Measurements from ENCODE around the gene SDR9C7.
"Not testable (repeated sequence)": the region's sequence is repeated elsewhere in the genome, so short reads cannot be mapped to it uniquely, and the experiment has no call there.

The SDR9C7 gene

GRCh38 chr12:56909403-56909802 lies 24.8 kb downstream of the SDR9C7 start:
- not testable (repeated sequence) for DNase-seq

- DNase-seq, result no peak
These were observed 26.1 kb downstream of the SDR9C7 start for GRCh38 chr12:56908136-56908535.

- DNase-seq, result no peak
These were observed 28.4 kb downstream of the SDR9C7 start for GRCh38 chr12:56905852-56906251.

- DNase-seq, result no peak
These were observed 30.8 kb downstream of the SDR9C7 start for GRCh38 chr12:56903374-56903773.

GRCh38 chr12:56901313-56901712 lies 32.9 kb downstream of the SDR9C7 start:
- DNase-seq, result not testable (repeated sequence)

GRCh38 chr12:56900583-56900982 lies 33.6 kb downstream of the SDR9C7 start:
- DNase-seq, result no peak

GRCh38 chr12:56898938-56899337 lies 35.3 kb downstream of the SDR9C7 start:
- no peak for DNase-seq

- no peak for DNase-seq
These were observed 36.3 kb downstream of the SDR9C7 start for GRCh38 chr12:56897844-56898361.

GRCh38 chr12:56896082-56896481 lies 38.1 kb downstream of the SDR9C7 start:
- no peak for DNase-seq

GRCh38 chr12:56894698-56895368 lies 39.4 kb downstream of the SDR9C7 start:
- DNase-seq, result no peak

- not testable (repeated sequence) for DNase-seq
These were observed 42.3 kb downstream of the SDR9C7 start for GRCh38 chr12:56891885-56892284.

GRCh38 chr12:56886319-56886718 lies 47.9 kb downstream of the SDR9C7 start:
- no peak for DNase-seq

GRCh38 chr12:56885316-56885715 lies 48.9 kb downstream of the SDR9C7 start:
- no peak for DNase-seq

- no peak for DNase-seq
These were observed 49.8 kb downstream of the SDR9C7 start for GRCh38 chr12:56884421-56884820.

- not testable (repeated sequence) for DNase-seq
These were observed 51.8 kb downstream of the SDR9C7 start for GRCh38 chr12:56882407-56882806.

GRCh38 chr12:56880125-56880992 lies 53.8 kb downstream of the SDR9C7 start:
- no peak for DNase-seq

- DNase-seq, result not testable (repeated sequence)
These were observed 54.7 kb downstream of the SDR9C7 start for GRCh38 chr12:56879240-56880124.

- no peak for DNase-seq
These were observed 56.2 kb downstream of the SDR9C7 start for GRCh38 chr12:56878010-56878339.

GRCh38 chr12:56877195-56878009 lies 56.8 kb downstream of the SDR9C7 start:
- DNase-seq, result no peak

- DNase-seq, result no peak
These were observed 59.4 kb downstream of the SDR9C7 start for GRCh38 chr12:56874821-56875220.

GRCh38 chr12:56873382-56873781 lies 60.8 kb downstream of the SDR9C7 start:
- DNase-seq, result no peak

Data from NCI-H2171 (cell line).